HuH-7.5 (cell line): ENCODE data around the gene SCIN.
"Not testable (repeated sequence)": the region's sequence is repeated elsewhere in the genome, so short reads cannot be mapped to it uniquely, and the experiment has no call there.

Source experiments
- DNase-seq: peaks from one replicate; pipeline ENCODE4 v3.0.0; 2011; ENCODE audit warnings: low spot score

SCIN gene

DNA sequence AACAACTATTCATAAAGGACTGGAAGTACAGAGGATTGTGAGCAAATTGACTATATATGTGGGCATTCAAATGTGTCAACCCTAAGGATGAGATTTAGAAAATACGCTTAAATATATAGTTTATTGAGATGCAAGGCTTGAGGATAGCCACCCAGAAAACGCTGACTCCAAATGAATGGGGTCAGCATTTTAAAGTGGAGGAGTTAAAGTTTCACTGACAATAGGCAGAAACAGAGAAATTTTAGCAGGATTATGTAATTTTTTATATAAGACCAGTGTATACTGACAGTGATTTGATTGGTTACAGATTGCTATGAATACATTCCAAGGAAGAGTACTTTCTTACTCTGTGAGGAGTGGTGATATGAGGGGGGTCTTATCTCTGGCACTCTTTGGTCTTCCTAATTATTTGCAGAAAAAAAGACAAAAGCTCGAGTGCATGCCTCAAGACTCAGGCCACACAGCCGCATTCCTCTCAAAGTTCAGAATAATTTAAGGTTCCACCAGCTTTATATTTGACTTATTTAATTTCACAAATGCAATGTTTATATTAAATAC is 78.3 kb downstream of the SCIN start:
- no peak for DNase-seq

DNA sequence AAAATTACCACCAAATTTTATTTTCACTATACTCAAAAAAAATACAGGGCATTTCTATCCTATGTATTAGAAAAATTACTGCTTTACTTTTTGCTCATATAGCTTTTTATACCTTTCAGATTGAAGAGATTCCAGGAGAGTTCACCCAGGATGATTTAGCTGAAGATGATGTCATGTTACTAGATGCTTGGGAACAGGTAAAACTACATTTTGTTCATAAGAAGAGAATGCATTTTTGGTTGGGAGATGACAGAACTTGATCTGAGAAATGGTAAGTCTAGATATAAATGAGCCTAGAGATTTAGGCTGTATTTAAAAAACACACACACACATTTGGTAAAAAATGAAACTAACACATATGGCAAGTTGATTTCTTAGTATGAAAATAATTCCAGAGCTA is 78.8 kb downstream of the SCIN start:
- DNase-seq = no peak

- DNase-seq = no peak
These were observed 79.6 kb downstream of the SCIN start for GRCh38 chr7:12650080-12650479.

DNA sequence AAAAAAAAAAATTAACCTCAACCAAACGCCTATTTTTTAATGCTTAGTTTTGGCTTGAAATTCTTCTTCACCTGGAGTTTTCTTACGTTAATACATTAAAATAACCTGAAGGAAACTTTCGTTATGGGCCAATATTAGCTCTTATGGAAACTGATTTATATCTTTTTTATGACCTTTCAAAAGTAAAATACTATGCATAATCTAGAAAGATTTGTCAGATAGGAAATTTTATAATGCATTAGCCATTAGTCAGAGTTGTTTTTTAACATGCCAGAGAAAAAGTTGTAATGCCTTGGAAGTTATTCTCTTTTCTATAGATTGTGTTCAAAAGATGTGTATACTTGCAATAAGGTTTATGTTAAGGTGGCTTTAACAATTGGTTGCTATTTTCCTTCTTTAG is 82.6 kb downstream of the SCIN start:
- DNase-seq = no peak

DNA sequence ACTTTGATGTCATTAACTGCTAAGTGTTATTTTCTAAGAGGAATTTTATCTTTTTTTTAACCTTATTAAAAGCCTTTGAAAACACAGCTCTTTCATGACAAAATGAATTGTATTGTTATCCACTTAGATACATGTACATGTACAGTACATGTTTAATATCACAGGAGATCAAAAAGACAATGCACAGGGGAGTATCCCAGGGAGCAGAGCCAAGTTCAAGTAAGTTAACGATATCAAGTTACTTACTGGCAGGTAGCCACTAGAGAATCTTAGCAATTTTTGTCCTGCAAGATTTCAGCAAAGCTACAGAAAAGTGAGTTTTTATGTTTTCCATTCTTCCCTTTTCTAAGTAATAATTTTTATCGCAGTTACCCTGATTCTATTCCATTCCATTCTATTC is 83.0 kb downstream of the SCIN start:
- no peak for DNase-seq

DNA sequence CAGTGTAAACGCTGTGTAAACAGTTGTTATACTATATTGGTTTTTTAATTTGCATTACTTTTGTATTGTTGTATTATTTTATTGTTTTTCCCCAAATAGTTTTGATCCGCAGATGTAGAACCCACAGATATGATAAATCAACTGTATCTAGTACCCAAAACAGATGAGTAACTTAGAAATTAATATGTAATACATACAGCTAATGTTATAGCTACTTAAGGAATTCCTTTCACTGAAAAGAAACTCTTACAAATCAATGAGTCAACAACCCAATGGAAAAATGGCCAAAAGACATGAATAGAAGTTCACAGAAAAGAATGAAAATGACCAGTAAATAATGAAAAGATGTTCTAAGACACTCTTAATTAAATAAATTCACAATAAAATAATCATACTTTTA is 84.6 kb downstream of the SCIN start:
- DNase-seq = no peak

DNA sequence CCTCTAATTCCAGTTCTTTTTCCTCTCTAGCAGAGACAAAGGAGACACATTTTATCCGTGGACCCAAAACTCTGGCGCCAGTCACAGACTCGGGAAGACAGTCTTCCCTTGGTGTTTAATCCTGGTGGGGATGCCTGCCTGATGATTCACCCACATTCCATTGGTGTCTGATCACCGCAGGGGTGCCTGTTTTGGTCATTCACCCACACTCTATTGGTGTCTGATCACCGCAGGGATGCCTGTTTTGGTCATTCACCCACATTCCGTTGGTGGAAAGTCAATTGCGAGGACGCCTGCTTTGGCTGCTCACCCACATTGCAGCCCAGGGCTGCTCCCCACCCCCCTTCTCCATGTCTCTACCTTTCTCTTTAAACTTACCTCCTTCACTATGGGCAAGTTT is 89.9 kb downstream of the SCIN start:
- DNase-seq = not testable (repeated sequence)

GRCh38 chr7:12660986-12661385 is 90.5 kb downstream of the SCIN start:
- not testable (repeated sequence) for DNase-seq

GRCh38 chr7:12661581-12661980 is 91.1 kb downstream of the SCIN start:
- no peak for DNase-seq

DNA sequence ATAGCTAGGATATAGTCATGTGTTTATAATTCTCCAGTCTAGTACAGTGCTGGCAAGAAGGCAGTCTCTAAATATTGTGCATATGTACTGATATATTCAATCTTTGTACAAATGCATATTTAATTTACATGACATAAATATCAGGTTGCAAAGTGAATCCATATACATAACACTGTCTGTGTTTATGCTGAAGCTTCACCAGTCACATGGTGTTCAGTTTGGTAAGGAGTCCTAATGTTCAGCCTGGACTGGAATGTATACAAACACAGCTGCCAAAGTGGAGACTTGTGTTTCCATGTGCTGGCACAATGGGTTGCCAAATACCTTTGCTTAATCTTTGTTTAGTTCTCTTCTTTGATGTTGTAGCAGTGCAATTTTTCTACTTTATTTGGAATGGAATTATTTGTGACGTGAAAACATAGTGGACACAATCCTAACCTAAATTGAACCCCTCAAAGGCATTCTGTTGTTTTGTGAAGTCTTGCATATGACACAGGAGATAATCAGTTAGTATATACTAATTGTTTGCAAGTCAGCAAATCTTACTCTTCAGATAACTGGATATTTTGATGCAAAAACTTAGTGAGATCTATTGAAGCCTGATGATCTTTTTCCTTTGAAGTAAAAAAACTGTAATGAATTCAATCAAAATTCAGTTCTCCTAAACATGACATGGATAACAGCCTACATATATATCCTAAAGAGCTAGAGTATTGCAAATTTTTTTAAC is 99.6 kb downstream of the SCIN start:
- DNase-seq = no peak

GRCh38 chr7:12670743-12671520 is 100.4 kb downstream of the SCIN start:
- DNase-seq = no peak

GRCh38 chr7:12673436-12673835 is 102.9 kb downstream of the SCIN start:
- not testable (repeated sequence) for DNase-seq

DNA sequence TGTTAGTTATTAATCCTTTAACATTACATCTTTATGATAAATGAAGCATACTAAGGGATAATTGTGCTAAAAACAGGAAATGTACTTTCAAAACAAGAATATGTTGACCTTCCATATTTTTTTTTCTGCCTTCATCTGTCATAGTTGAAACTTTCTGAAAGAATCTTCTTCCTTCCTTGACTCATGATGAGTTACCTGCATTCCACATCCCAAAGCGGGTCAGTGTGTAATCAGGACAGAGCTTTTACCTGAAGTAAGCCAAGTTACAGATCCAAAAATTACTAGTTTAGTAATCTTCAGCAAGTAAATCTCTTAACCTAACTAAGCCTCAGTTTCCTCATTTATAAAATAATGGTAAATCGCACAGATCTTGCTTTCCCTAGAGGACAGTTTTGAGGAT is 103.5 kb downstream of the SCIN start:
- no peak for DNase-seq

GRCh38 chr7:12674861-12675260 is 104.3 kb downstream of the SCIN start:
- peak; percentile 69 for DNase-seq

DNA sequence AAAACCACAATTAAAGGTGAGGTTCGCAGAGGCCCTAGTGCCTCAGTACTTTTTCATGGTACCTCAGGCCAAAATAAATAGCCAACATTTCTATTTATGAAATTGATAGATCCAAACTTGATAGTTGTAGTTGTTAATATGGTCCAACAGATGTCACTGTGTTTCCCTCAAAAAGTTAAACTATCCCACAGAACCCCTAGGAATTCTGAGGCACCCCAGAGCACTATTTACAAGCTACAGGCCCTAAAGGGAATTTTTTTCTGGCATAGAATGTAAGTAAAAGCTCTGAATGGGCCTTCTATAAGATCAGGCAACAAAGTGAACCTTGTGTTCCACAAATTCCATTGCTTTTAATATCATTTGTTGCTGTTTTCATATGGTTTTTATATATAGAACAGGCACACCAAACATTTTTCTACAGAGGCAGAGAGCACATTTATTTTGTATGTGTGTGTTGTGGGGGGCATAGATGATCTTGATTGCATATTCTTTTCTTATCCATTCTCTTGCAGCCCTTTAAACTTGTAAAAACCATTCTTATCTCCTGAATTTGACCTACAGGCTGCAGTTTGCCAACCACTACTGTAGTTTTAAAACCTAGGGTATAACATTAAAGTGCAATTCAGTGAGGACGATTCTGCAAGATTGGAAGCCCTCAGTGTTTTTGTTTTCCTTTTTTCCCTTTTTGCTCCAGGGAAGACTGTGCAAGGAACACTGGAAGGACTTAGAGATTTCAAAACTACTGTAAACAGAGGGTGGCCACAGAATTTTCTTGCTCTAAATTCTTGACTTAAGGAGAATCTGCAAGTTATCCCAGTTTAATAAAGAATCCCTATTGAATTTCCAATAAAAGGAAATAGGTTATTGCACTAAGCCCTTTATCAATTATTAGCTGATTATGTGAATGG is 113.4 kb downstream of the SCIN start:
- no peak for DNase-seq

- no peak for DNase-seq
These were observed 114.2 kb downstream of the SCIN start for GRCh38 chr7:12684733-12685132.

DNA sequence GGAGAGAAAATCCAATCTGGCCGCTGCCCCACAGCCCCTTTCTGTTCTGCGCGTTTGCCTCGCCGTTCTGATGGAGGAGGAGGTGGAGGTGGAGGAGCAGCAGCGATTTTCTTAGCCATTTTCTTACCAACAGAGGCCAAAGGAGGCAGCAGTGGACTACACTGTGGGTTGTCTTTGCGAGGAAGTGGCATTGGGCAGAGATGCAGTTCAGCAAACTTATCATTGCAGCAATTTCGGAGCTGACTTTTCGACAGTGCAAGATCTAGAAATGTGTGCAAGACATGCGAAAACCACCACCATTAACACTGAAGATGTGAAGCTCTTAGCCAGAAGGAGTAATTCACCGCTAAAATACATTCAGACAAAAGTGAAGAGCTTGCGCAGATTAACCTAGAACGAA is 115.0 kb downstream of the SCIN start:
- peak; percentile 19 for DNase-seq

- DNase-seq = peak; percentile 73
These were observed 115.8 kb downstream of the SCIN start for GRCh38 chr7:12686234-12686890.

DNA sequence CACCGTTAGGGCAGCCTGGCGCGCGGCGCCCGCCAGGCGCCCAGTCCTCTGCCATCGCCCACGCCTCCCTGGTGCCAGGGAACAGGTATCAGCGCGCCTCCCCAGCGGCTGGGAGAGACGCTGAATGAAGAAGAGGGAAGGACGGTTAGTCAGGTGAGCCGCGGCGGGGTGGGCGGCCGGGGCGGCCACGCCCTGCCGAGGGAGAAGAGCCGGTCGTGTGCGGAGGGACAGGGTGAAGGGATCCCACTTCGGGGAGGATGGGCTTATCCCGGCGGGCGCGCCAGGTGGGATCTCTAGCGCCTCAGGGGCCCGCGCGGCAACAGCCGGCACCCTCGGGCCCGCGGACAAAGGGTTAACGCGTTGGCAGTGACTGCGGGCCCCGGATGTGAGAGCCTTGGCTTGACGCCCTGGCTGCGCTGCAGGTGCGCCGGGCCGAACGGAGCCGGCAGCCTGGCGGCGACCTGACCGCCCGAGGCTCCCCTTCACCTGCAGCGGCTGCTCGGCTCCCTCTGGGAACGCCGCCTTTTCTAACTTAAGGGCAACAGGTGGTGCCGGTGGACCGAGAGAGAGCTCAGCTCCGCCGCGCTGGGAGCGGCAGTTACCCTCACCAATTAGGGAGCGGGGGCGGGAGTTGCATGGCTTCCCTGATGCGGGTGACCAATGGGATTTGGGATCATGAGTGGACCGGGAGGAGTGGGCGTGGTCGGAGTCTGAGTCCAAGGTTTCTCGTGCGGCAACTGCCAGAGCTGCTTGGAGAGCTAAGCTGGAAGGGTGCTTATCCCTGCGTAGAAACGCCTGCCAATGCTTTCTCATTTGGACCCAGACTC is 116.6 kb downstream of the SCIN start, which contains the start of gene ARL4A:
ARL4A (plus strand) TSS at position 743 of the 827 bp plus-strand sequence. CDS start 622 bp downstream, outside the sequence.
- peak; percentile 97 for DNase-seq

DNA sequence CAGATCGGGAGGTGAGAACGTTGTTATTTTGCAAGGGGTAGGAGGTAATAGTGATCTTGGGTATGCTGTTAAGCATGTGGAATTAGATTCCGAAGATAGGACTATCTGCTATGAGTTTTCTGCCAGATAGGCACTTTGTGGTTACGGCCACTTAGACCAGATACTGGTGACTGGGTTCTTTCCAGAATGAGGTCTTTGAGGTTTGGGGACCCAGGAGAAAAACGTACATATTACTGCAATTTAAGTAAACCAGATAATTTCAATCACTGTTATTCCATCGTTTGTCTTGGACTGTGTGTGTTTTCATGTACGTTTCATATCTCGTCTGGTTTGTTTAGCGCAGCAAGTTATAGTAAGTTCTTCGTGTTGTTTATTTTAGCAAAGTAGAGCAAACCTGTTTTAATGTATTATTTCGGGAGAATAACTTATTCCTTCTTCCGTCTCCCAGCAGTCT is 117.2 kb downstream of the SCIN start:
- DNase-seq = peak; percentile 33
